Heart right ventricle (tissue), 16 donors: ENCODE measurements around the gene CCL15. TPM values are rescaled to one million over a fixed set of nuclear protein-coding genes. Genes with fewer than 3 reads are reported as not detected.
A peak's percentile ranks its signal among the peaks of the same experiment; 100 is the strongest.

ENCODE experiments used
- ATAC-seq, 8 donors: fragments of 200-7000 bp; cut with Tn5 transposase; one replicate each; pipeline ENCODE4 v1.9.1; 2020; ENCODE audit warnings: mild to moderate bottlenecking in 8 of 8, moderate library complexity in 8 of 8, moderate number of reproducible peaks in 1 of 8
- DNase-seq, 2 donors: peaks; one replicate each; pipeline ENCODE4 v3.0.0-alpha.2; 2020
- H3K27ac ChIP-seq, 10 donors: fragments of 200-600 bp; sonication (generic) in 2 of 10; one replicate each; pipeline versions ENCODE4 v1.5.0 to v1.8.0; 2020 to 2022; ENCODE audit warnings: mild to moderate bottlenecking in 3 of 10
- H3K27me3 ChIP-seq, 7 donors: fragments of 200-600 bp; one replicate each; pipeline ENCODE4 v1.8.0; 2021 to 2022; ENCODE audit warnings: mild to moderate bottlenecking in 2 of 7
- H3K36me3 ChIP-seq, 9 donors: fragments of 200-600 bp; sonication (generic) in 1 of 9; one replicate each; pipeline versions ENCODE4 v1.5.0 to v1.8.0; 2020 to 2022; ENCODE audit warnings: mild to moderate bottlenecking in 2 of 9
- H3K4me1 ChIP-seq, 9 donors: fragments of 200-600 bp; sonication (generic) in 1 of 9; one replicate each; pipeline versions ENCODE4 v1.5.0 to v1.8.0; 2020 to 2022; ENCODE audit warnings: mild to moderate bottlenecking in 4 of 9
- H3K4me3 ChIP-seq, 10 donors: fragments of 200-600 bp; sonication (generic) in 2 of 10; one replicate each; pipeline versions ENCODE4 v1.5.0 to v1.8.0; 2020 to 2022; ENCODE audit warnings: mild to moderate bottlenecking in 7 of 10, moderate library complexity in 2 of 10
- H3K9me3 ChIP-seq, 11 donors: fragments of 200-600 bp in 10 of 11; sonication (generic) in 2 of 11; one replicate each; pipeline versions ENCODE4 v1.5.0 to v1.8.0; 2013 to 2022; ENCODE audit warnings: mild to moderate bottlenecking in 2 of 11, control low read depth in 1 of 11, moderate library complexity in 1 of 11
- WGBS, 2 donors: extraction: QIAGEN DNeasy Blood & Tissue Kit; methylation state at CpG; one replicate each; pipeline ENCODE4 v1.1.7; 2013; ENCODE audit warnings: inconsistent platforms in 1 of 2; 5-methylcytosine and 5-hydroxymethylcytosine counted together
- intact Hi-C, 10 donors: fragments of 100-400 bp; cut with DNase I; formaldehyde crosslinking; loops; one replicate each; pipeline versions ENCODE4 v1.11.1 to v1.14.2; 2022
- polyA plus RNA-seq, 2 donors: library from polyadenylated mRNA; stranded (reverse); fragments of 200-250 nt; gene quantifications; one replicate each; pipeline ENCODE4 v1.2.3, GENCODE V29; 2013
- total RNA-seq, 10 donors: library from RNA; stranded (reverse); fragmentation: NEBNext Ultra II Directional in 3 of 10; extraction: Animal tissue kit (Norgen Biotek cat#: 25700) in 3 of 10; gene quantifications; one replicate each; pipeline versions ENCODE4 v1.2.1 to v1.2.4, GENCODE V29; 2021 to 2023
- TF ChIP-seq, protein P1 (sequence below), 9 donors: fragments of 200-600 bp; sonication (generic) in 2 of 9; IDR thresholded peaks; one replicate each; pipeline versions ENCODE4 v1.5.0 to v1.8.0; 2021 to 2022; ENCODE audit warnings: antibody characterized with exemption in 9 of 9, mild to moderate bottlenecking in 5 of 9, moderate library complexity in 1 of 9
- donor health status: Arrhythmogenic right ventricular cardiomyopathy.
- donor health status: ischemic (EF 13 %, LVEDD 7.1; RV severe dilation, severe dysfunction).
- donor health status: healthy with polysubstance abuse.
- donor health status: DM: no; HTN: yes; CAD: no.
- donor health status: DM: no; HTN: no; CAD: no.
- donor health status: ischemic (EF 25% LVEDD 6.9; RV normal size, moderate dysfunction).
- donor health status: ischemic (EF 25% LVEDD 5.7; RV mildly dilated, moderate dysfunction).
- donor health status: healthy.
- donor health status: DM: yes; HTN: yes; CAD: no.
- donor health status: Ischemic cardiomyopathy.
- donor health status: ischemic (EF 35%, LVEDD 5.7; RV mildly dilated, moderate dysfunction).
- donor health status: nonischemic (EF 11% LVEDD 7.7; RV severe dilation, severe dysfunction).
- donor health status: DM: yes; HTN: yes; CAD: no.
- donor health status: PGD.
- donor health status: ischemic (EF 29% LVEDD 5.4; RV normal size, mild dysfunction).
- donor health status: nonischemic (EF 23%, LVEDD 6.1; RV moderate dilation, normal function).

Gene CCL15
- total and polyA plus RNA-seq, 12 donors, result not detected

DNA sequence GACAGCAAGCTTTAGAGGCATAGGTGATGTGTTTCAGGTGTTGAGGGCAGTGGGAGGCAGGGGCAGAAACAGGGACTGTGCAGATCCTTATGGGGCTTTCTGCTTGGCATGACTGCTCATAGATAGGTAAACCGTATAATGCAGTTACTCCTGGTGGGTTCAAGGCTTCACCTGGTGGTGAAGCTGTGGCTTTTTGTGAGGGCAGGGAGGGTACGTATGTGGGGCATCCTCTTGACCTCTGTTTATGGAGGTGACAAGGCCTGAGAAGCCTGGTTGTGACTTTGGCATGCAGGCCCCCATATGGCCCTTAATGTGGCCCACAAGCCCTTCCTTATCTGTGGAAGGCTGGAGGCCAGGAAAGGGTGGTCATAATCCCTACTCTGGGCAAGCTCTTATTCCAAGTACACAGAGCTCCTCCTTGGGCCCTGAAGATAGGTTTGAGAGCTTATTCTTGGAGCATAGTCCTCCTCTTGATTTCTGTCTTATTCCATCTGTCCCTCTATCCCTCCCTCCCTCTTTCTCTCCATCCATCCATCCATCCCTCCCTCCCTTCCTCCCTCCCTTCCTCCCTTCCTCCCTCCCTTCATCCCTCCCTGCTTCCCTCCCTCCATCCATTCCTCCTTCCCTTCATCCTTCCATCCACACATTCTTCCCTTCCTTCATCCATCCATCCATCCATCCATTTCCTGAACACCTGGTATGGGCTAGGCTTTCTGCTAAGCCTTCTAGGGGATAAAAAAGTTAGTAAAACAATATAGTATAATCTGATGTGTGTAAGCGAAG lies 18.8 kb downstream of the CCL15 start:
- intact Hi-C loops, result loop anchor here in 2 of 10 donors (10.0 kb wide), 2 partner anchors 48 to 492 kb away; partner anchors contain the start of gene RDM1 (in 1 of the 2)
- no peak for DNase-seq
- Histone ChIP-seq H3K27ac (no peak overlapping the region), H3K9me3 (no peaks in the 10 kb centered on the region), H3K27me3 (no peaks in the 10 kb centered on the region), H3K4me3 (no peak overlapping the region), H3K4me1 (peaks cover 0 to 26% (median 9%) of the 10 kb centered on the region in 9 donors), H3K36me3 (no peaks in the 10 kb centered on the region)
- TF ChIP-seq, protein P1, sequence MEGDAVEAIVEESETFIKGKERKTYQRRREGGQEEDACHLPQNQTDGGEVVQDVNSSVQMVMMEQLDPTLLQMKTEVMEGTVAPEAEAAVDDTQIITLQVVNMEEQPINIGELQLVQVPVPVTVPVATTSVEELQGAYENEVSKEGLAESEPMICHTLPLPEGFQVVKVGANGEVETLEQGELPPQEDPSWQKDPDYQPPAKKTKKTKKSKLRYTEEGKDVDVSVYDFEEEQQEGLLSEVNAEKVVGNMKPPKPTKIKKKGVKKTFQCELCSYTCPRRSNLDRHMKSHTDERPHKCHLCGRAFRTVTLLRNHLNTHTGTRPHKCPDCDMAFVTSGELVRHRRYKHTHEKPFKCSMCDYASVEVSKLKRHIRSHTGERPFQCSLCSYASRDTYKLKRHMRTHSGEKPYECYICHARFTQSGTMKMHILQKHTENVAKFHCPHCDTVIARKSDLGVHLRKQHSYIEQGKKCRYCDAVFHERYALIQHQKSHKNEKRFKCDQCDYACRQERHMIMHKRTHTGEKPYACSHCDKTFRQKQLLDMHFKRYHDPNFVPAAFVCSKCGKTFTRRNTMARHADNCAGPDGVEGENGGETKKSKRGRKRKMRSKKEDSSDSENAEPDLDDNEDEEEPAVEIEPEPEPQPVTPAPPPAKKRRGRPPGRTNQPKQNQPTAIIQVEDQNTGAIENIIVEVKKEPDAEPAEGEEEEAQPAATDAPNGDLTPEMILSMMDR (IDR thresholded peaks at IDR 0.05), result no peak
- no peak for ATAC-seq
- whole genome bisulfite sequencing, 2 donors, result 90 to 94% methylated on average over 3 of the region's 3 CpGs

DNA sequence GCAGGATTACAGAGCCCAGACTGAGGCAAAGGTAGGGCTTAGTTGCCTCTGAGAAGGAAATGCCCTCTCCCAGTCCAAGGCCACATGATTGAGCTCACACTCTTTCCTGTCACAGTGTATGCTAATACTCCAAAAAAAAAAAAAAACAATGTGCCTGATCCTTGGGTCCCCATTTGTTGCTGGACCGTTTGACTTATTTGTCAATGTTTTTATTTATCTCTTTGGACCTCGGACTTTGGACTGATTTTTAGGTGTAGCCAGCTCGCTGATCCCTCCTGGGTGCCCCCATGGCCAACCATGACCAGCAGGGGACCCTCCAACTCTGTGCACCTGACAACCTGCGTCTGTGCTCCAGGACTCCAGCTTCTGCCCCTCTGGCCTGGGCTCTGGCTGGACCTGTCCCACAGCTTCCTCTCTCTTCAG lies 19.4 kb downstream of the CCL15 start:
- H3K9me3 ChIP-seq, result no peaks in the 10 kb centered on the region
- intact Hi-C loops, result loop anchor here in 2 of 10 donors (10.0 kb wide), 2 partner anchors 47 to 493 kb away; partner anchors contain the start of gene RDM1 (in 1 of the 2)
- no peak overlapping the region for H3K4me3 ChIP-seq
- WGBS, 2 donors, result 72 to 75% methylated on average over 4 of the region's 4 CpGs
- DNase-seq (no peak), ATAC-seq (no peak)
- H3K27ac ChIP-seq, result no peak overlapping the region
- H3K4me1 ChIP-seq, result peaks cover 0 to 19% (median 5%) of the 10 kb centered on the region in 9 donors
- peaks cover 0 to 3% (median 0%) of the 10 kb centered on the region in 7 donors for H3K27me3 ChIP-seq
- TF ChIP-seq, protein P1 (IDR thresholded peaks at IDR 0.05), result peak in 1 of 9 donors; percentile 14
- H3K36me3 ChIP-seq, result no peaks in the 10 kb centered on the region

DNA sequence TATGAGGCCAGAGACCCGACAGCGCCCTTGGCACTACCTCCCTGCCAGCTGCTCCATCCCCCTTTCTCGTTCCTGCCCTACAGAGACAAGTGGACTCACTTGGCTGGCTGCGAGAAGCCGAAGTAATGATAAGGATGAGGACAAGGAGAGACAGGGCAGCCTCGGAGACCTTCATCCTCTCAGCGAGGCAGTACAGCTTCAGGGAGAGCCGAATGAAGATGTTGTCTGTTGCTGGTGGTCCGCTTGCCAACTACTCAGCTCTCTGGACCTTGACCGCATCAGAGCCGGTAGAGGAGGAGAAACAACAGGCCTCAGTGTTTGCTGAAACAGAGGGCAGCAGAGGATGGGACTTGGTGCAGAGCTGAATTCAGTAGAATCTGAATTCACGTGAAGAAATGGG lies 20.1 kb downstream of the CCL15 start, which contains the start of gene CCL16:
Gene CCL16, minus strand, starts transcription at position 252 of the 400 bp plus-strand sequence. Its CDS starts 77 bp downstream, at position 175.
- WGBS, 2 donors, result 89 to 93% methylated on average over 12 of the region's 12 CpGs
- no peaks in the 10 kb centered on the region for H3K36me3 ChIP-seq
- peaks cover 0 to 13% (median 2%) of the 10 kb centered on the region in 9 donors for H3K4me1 ChIP-seq
- intact Hi-C loops, result loop anchor here in 2 of 10 donors (10.0 kb wide), 2 partner anchors 46 to 494 kb away; partner anchors contain the start of gene RDM1 (in 1 of the 2)
- TF ChIP-seq, protein P1 (IDR thresholded peaks at IDR 0.05), result no peak
- peaks cover 0 to 5% (median 0%) of the 10 kb centered on the region in 7 donors for H3K27me3 ChIP-seq
- no peak within 1 kb of the TSS for H3K4me3 ChIP-seq
- DNase-seq, result no peak
- ATAC-seq, result no peak
- H3K27ac ChIP-seq, result no peak within 1 kb of the TSS
- H3K9me3 ChIP-seq, result no peaks in the 10 kb centered on the region

DNA sequence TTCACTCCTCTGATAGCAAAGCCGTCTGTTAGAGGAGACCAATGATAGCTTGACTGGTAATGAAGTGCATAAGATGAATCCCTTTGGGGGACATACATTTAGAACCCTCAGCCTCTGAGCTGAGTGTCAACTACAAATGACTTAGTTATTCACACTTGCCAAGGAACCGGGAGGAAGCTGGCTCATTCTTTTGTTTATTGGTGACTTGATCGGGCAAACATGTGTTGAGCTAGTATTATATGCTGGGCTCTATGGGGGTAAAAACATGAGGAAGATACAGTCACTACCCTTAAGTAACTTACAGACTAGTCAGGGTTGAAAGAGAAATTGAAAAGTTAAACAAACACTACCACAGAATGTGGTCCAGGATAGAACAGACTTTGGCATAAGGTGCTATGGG lies 23.0 kb downstream of the CCL15 start:
- TF ChIP-seq, protein P1 (IDR thresholded peaks at IDR 0.05), result no peak
- H3K27ac ChIP-seq, result no peak overlapping the region
- ATAC-seq, result no peak

More for the DNA sequence above, 23.0 kb downstream of the CCL15 start:
- intact Hi-C loops, result loop anchor here in 3 of 10 donors (5.0 to 10.0 kb wide), 3 partner anchors 86 to 96 kb away; partner anchors contain the start of gene CCL18 (in 1 of the 3)
- DNase-seq, result no peak
- Histone ChIP-seq H3K27me3 (peaks cover 0 to 5% (median 0%) of the 10 kb centered on the region in 7 donors), H3K4me1 (peaks cover 0 to 21% (median 7%) of the 10 kb centered on the region in 9 donors), H3K9me3 (no peaks in the 10 kb centered on the region), H3K4me3 (no peak overlapping the region), H3K36me3 (no peaks in the 10 kb centered on the region)
- 84 to 85% methylated on average over 3 of the region's 3 CpGs for WGBS, 2 donors
